Pancreas (tissue), 10 donors: Measurements from ENCODE around the gene KCND2. TPM values are rescaled to one million over a fixed set of nuclear protein-coding genes. Genes with fewer than 3 reads are reported as not detected.

Experiments
- ATAC-seq, 4 donors: fragments of 200-7000 bp; cut with Tn5 transposase; one replicate each; pipeline versions ENCODE4 v1.8.0 to v1.9.1; 2020; ENCODE audit warnings: mild to moderate bottlenecking in 4 of 4, moderate library complexity in 4 of 4
- DNase-seq, 6 donors: peaks; one replicate each; pipeline ENCODE4 v3.0.0-alpha.2; 2020
- FAIRE-seq: peaks from 2 replicates; lab custom pipeline; 2012; peaks lifted over from hg19 to GRCh38; lab: Jason Lieb, UNC
- H3K27ac ChIP-seq, 4 donors: fragments of 200-600 bp; sonication (generic); 1 replicate in 3 of 4; 2 replicates in 1 of 4; pipeline versions ENCODE4 v1.5.0 to v1.8.0; 2020
- H3K27me3 ChIP-seq, 4 donors: fragments of 200-600 bp; one replicate each; pipeline ENCODE4 v1.8.0; 2021
- H3K36me3 ChIP-seq, 3 donors: fragments of 200-600 bp; sonication (generic) in 1 of 3; one replicate each; pipeline versions ENCODE4 v1.5.0 to v1.8.0; 2020 to 2021
- H3K4me1 ChIP-seq, 3 donors: fragments of 200-600 bp; one replicate each; pipeline ENCODE4 v1.8.0; 2021
- H3K4me3 ChIP-seq, 4 donors: fragments of 200-600 bp; sonication (generic) in 2 of 4; one replicate each; pipeline versions ENCODE4 v1.5.0 to v1.8.0; 2020 to 2021
- H3K9me3 ChIP-seq, 4 donors: fragments of 200-600 bp; one replicate each; pipeline ENCODE4 v1.8.0; 2021
- CTCF ChIP-seq, 4 donors: fragments of 200-600 bp; sonication (generic) in 3 of 4; IDR thresholded peaks; one replicate each; pipeline versions ENCODE4 v1.5.0 to v1.8.0; 2021; ENCODE audit warnings: antibody characterized with exemption in 4 of 4
- WGBS, 2 donors: extraction: QIAGEN DNeasy Blood & Tissue Kit; methylation state at CpG; one replicate each; pipeline ENCODE4 v1.1.7; 2013; 5-methylcytosine and 5-hydroxymethylcytosine counted together
- intact Hi-C, 3 donors: fragments of 100-400 bp; cut with DNase I; formaldehyde crosslinking; loops; one replicate each; pipeline versions ENCODE4 v1.11.1 to v1.14.2; 2022
- polyA plus RNA-seq, 2 donors: library from polyadenylated mRNA; stranded (reverse); fragments of 200-250 nt; gene quantifications; one replicate each; pipeline ENCODE4 v1.2.3, GENCODE V29; 2013
- total RNA-seq, 6 donors: library from RNA; stranded (reverse); fragmentation: NEBNext Ultra II Directional in 4 of 6; extraction: Animal tissue kit (Norgen Biotek cat#: 25700) in 4 of 6; gene quantifications; one replicate each; pipeline versions ENCODE4 v1.2.1 to v1.2.4, GENCODE V29; 2021 to 2023
- donor health status: healthy with polysubstance abuse.
- donor health status: DM: no; HTN: no; CAD: no; lungs with moderate emphysema.
- donor health status: DM: no; HTN: no; CAD: no.
- donor health status: control.
- donor health status: control.
- donor health status: Bipolar disorder and iron deficiency.
- donor health status: DM: yes; HTN: yes; CAD: no.
- donor health status: DM: no; HTN: no; CAD: no.
- donor health status: DM: no; HTN: no; CAD: no.
- donor health status: DM: yes; HTN: yes; CAD: no.

KCND2 gene
- total and polyA plus RNA-seq, 8 donors, result 0.11 to 1.2 (median 0.27) TPM

GRCh38 chr7:120464104-120464503, 191.1 kb downstream of the KCND2 start:
- DNase-seq (no peak), FAIRE-seq (no peak), ATAC-seq (no peak)
- no peaks in the 10 kb centered on the region for H3K9me3 ChIP-seq
- H3K4me3 ChIP-seq, result no peak overlapping the region
- no peaks in the 10 kb centered on the region for H3K4me1 ChIP-seq
- WGBS, 2 donors, result 54 to 78% methylated on average over 4 of the region's 4 CpGs
- intact Hi-C loops, result no loop called here
- H3K27ac ChIP-seq, result no peak overlapping the region
- H3K36me3 ChIP-seq, result no peaks in the 10 kb centered on the region
- TF ChIP-seq CTCF (IDR thresholded peaks at IDR 0.05), result no peak
- H3K27me3 ChIP-seq, result no peaks in the 10 kb centered on the region

DNA sequence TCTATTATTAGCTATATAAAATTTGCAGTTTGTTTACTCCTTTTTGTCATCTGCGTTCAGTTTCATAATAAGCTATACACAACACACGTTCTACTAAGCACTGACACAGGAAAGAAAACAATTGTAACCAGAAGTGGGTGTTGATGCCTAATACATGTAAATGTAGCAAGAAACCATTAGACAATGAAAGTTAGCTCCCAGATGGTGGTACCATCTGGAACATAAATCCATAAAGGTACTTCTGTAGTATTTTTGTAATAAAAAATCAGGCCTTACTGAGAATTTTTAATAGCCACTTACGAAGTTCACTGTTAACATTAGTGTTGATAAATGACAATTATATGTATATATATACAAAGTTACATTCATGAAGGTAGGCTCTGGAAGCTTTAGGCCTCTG, 194.7 kb downstream of the KCND2 start:
- Histone ChIP-seq H3K27ac (no peak overlapping the region), H3K4me1 (no peaks in the 10 kb centered on the region), H3K9me3 (no peaks in the 10 kb centered on the region), H3K36me3 (no peaks in the 10 kb centered on the region), H3K27me3 (no peaks in the 10 kb centered on the region), H3K4me3 (no peak overlapping the region)
- no peak for DNase-seq
- no peak for FAIRE-seq
- no peak for TF ChIP-seq CTCF (IDR thresholded peaks at IDR 0.05)
- 61 to 76% methylated on average over 3 of the region's 3 CpGs for WGBS, 2 donors
- ATAC-seq, result no peak
- intact Hi-C loops, result no loop called here

DNA sequence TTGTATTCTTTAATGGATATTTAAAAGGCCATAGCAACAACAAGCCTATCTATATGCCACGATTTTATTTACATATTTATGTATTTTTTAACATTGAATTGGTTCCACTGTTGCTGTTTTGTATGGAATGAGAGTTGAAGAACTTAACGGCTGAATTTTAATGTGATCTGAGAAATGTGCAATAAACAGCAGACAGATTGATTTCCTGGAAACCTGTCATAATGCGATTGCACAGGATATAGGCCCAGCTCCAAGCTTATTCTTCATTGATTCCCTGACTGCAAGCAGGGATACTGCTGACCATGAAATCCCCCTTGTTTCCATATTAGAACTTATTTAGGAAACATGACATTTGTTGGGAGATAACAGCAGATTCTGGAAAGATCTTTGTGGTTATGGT, 195.6 kb downstream of the KCND2 start:
- WGBS, 2 donors, result 39 to 51% methylated on average over 3 of the region's 3 CpGs
- Histone ChIP-seq H3K27ac (no peak overlapping the region), H3K36me3 (no peaks in the 10 kb centered on the region), H3K4me3 (no peak overlapping the region), H3K9me3 (no peaks in the 10 kb centered on the region), H3K4me1 (no peaks in the 10 kb centered on the region), H3K27me3 (no peaks in the 10 kb centered on the region)
- intact Hi-C loops, result no loop called here
- no peak for TF ChIP-seq CTCF (IDR thresholded peaks at IDR 0.05)
- no peak for DNase-seq
- no peak for FAIRE-seq
- no peak for ATAC-seq

- 73 to 92% methylated on average over 3 of the region's 3 CpGs for WGBS, 2 donors
- no peak for ATAC-seq
Measured at GRCh38 chr7:120472892-120473291, 199.9 kb downstream of the KCND2 start.

DNA sequence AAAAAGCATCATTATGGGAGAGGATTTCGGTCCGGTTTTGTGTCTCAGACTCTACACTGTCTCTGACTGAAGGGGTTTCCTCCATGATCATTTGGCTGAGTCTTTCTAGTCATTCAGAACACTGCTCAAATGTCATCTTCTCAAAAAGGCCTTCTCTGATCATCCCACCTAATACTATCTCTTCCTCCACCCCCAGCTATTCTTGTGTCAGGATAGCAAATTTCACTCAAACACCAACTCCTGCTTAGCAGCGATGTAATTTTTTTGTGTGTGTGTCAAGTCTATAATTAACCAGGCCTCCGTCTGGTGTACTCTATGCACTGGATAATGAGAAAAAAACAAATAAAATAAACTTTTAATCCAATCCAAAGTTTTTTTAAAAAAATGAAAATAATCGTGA, 200.4 kb downstream of the KCND2 start:
- TF ChIP-seq CTCF (IDR thresholded peaks at IDR 0.05), result no peak
- no peaks in the 10 kb centered on the region for H3K4me1 ChIP-seq
- no peak for FAIRE-seq
- no peaks in the 10 kb centered on the region for H3K9me3 ChIP-seq
- no peak overlapping the region for H3K4me3 ChIP-seq
- no peak overlapping the region for H3K27ac ChIP-seq
- intact Hi-C loops, result no loop called here
- no peak for DNase-seq
- no peak for ATAC-seq
- H3K36me3 ChIP-seq, result no peaks in the 10 kb centered on the region
- WGBS, 2 donors, result 64 to 74% methylated on average over 5 of the region's 5 CpGs
- no peaks in the 10 kb centered on the region for H3K27me3 ChIP-seq

More at GRCh38 chr7:120472892-120473291, 199.9 kb downstream of the KCND2 start:
- Histone ChIP-seq H3K27me3 (no peaks in the 10 kb centered on the region), H3K4me3 (no peak overlapping the region), H3K36me3 (no peaks in the 10 kb centered on the region), H3K9me3 (no peaks in the 10 kb centered on the region), H3K4me1 (no peaks in the 10 kb centered on the region), H3K27ac (no peak overlapping the region)
- FAIRE-seq (no peak), DNase-seq (no peak)
- intact Hi-C loops, result no loop called here
- no peak for TF ChIP-seq CTCF (IDR thresholded peaks at IDR 0.05)
